IMR-90 (cell line): ENCODE results near the gene WSB2. TPM values are rescaled to one million over a fixed set of nuclear protein-coding genes. Genes with fewer than 3 reads are reported as not detected.

ENCODE experiments used
- ATAC-seq: fragments of 200-7000 bp; cut with Tn5 transposase; 2 replicates; pipeline ENCODE4 v1.9.1; 2020; ENCODE audit warnings: low read depth, mild to moderate bottlenecking, moderate library complexity
- BruUV-seq: library from RNA; stranded (reverse); fragments of 400-500 nt; replicated peaks from 2 replicates; lab custom pipeline; 2021; lab: Mats Ljungman, UMichigan
- CTCF ChIA-PET: fragments of 300-600 bp; formaldehyde crosslinking; extraction: SDS; loops from one replicate; lab custom pipeline; 2021; ENCODE audit warnings: antibody characterized with exemption; lab: Yijun Ruan, JAX
- POLR2A ChIA-PET: fragments of 300-600 bp; sonication (Branson Sonifier 250); formaldehyde crosslinking; loops from one replicate; lab custom pipeline; 2022; ENCODE audit warnings: antibody characterized with exemption; ENCODE audit not compliant: unreplicated experiment; lab: Charles Lee
- DNase-seq: peaks from one replicate; pipeline ENCODE4 v3.0.0; 2013
- H2AFZ ChIP-seq: replicated peaks from 2 replicates; pipeline ENCODE3; 2013; ENCODE audit warnings: low read length, mild to moderate bottlenecking; ENCODE audit not compliant: poor library complexity
- H2AK5ac ChIP-seq: 2 replicates; pipeline ENCODE4 v1.6.1; 2013; ENCODE audit warnings: low read depth, low read length, inconsistent platforms
- H2AK9ac ChIP-seq: replicated peaks from 2 replicates; pipeline ENCODE3; 2013; ENCODE audit warnings: mild to moderate bottlenecking, low read depth, low read length, moderate library complexity; ENCODE audit not compliant: poor library complexity
- H2BK120ac ChIP-seq: 2 replicates; pipeline ENCODE4 v1.6.1; 2013; ENCODE audit warnings: low read depth, low read length, inconsistent platforms
- H2BK15ac ChIP-seq: 3 replicates; pipeline ENCODE4 v1.6.1; 2013; ENCODE audit warnings: low read depth, low read length, inconsistent platforms
- H2BK20ac ChIP-seq: 2 replicates; pipeline ENCODE4 v1.6.1; 2013; ENCODE audit warnings: low read depth, mild to moderate bottlenecking, inconsistent platforms, low read length, moderate library complexity
- H2BK5ac ChIP-seq: 2 replicates; pipeline ENCODE4 v1.6.1; 2013; ENCODE audit warnings: mild to moderate bottlenecking, low read depth, low read length, inconsistent platforms; ENCODE audit not compliant: poor library complexity, severe bottlenecking
- H3K14ac ChIP-seq: replicated peaks from 2 replicates; pipeline ENCODE4 v1.6.1; 2013; ENCODE audit warnings: low read depth, low read length, inconsistent platforms
- H3K18ac ChIP-seq: 2 replicates; pipeline ENCODE4 v1.6.1; 2013; ENCODE audit warnings: low read depth, low read length, control low read depth
- H3K23ac ChIP-seq: 2 replicates; pipeline ENCODE4 v1.6.1; 2013; ENCODE audit warnings: low read depth, low read length, inconsistent platforms
- H3K27ac ChIP-seq: 2 replicates; pipeline ENCODE4 v1.5.1; 2013; ENCODE audit warnings: mild to moderate bottlenecking, control low read depth, low read length; ENCODE audit not compliant: insufficient read depth
- H3K27me3 ChIP-seq: 2 replicates; pipeline ENCODE4 v1.6.1; 2013; ENCODE audit warnings: low read length; ENCODE audit not compliant: control insufficient read depth, insufficient read depth
- H3K36me3 ChIP-seq: 2 replicates; pipeline ENCODE4 v1.6.1; 2013; ENCODE audit warnings: low read length, mixed read lengths; ENCODE audit not compliant: control insufficient read depth, insufficient read depth
- H3K4ac ChIP-seq: 2 replicates; pipeline ENCODE4 v1.6.1; 2013; ENCODE audit warnings: low read depth, low read length, inconsistent platforms
- H3K4me1 ChIP-seq: 2 replicates; pipeline ENCODE4 v1.6.1; 2013; ENCODE audit warnings: low read length, mixed read lengths; ENCODE audit not compliant: control insufficient read depth, insufficient read depth
- H3K4me2 ChIP-seq: 2 replicates; pipeline ENCODE4 v1.6.1; 2013; ENCODE audit warnings: low read depth, mild to moderate bottlenecking, control low read depth, low read length, moderate library complexity
- H3K4me3 ChIP-seq: 2 replicates; pipeline ENCODE4 v1.5.1; 2013; ENCODE audit warnings: low read depth, mild to moderate bottlenecking, control low read depth, low read length, moderate library complexity; ENCODE audit not compliant: insufficient read depth
- H3K56ac ChIP-seq: 2 replicates; pipeline ENCODE4 v1.6.1; 2013; ENCODE audit warnings: low read length, inconsistent platforms; ENCODE audit not compliant: insufficient read depth; ENCODE audit errors: extremely low read depth
- H3K79me1 ChIP-seq, 2 experiments: 2 replicates each; pipeline ENCODE4 v1.6.1; 2013; ENCODE audit warnings: low read length in 2 of 2, inconsistent platforms in 1 of 2, low read depth in 1 of 2
- H3K9ac ChIP-seq: 2 replicates; pipeline ENCODE4 v1.6.1; 2013; ENCODE audit warnings: low read depth, low read length, control low read depth
- H3K9me1 ChIP-seq: 2 replicates; pipeline ENCODE4 v1.6.1; 2013; ENCODE audit warnings: low read length, inconsistent platforms; ENCODE audit not compliant: insufficient read depth
- H3K9me3 ChIP-seq: 2 replicates; pipeline ENCODE4 v1.6.1; 2013; ENCODE audit warnings: low read length; ENCODE audit not compliant: control insufficient read depth, insufficient read depth
- H4K20me1 ChIP-seq: 2 replicates; pipeline ENCODE4 v1.6.1; 2013; ENCODE audit warnings: low read length, inconsistent platforms; ENCODE audit not compliant: insufficient read depth
- H4K5ac ChIP-seq: 2 replicates; pipeline ENCODE4 v1.6.1; 2013; ENCODE audit warnings: mild to moderate bottlenecking, low read depth, low read length, control low read depth
- H4K8ac ChIP-seq, 2 experiments: 2 replicates each; pipeline ENCODE4 v1.6.1; 2013; ENCODE audit warnings: low read depth in 2 of 2, low read length in 2 of 2, control low read depth in 1 of 2, inconsistent platforms in 1 of 2
- H4K91ac ChIP-seq: 2 replicates; pipeline ENCODE4 v1.6.1; 2013; ENCODE audit warnings: low read depth, low read length, inconsistent platforms; ENCODE audit not compliant: insufficient read depth
- CTCF ChIP-seq: conservative IDR thresholded peaks from 2 replicates; pipeline ENCODE4 v1.5.1; 2012; ENCODE audit warnings: mild to moderate bottlenecking, low read depth, low read length, improper control_type of control experiment
- ELK1 ChIP-seq: fragments of 150-350 bp; IDR thresholded peaks from 2 replicates; pipeline ENCODE4 v1.6.1; 2016; ENCODE audit warnings: low read depth, mild to moderate bottlenecking, low read length, moderate library complexity, borderline replicate concordance
- MAZ ChIP-seq: IDR thresholded peaks from 2 replicates; pipeline ENCODE4 v1.6.1; 2012; ENCODE audit warnings: low read depth, mild to moderate bottlenecking, low read length, improper control_type of control experiment, moderate library complexity, borderline replicate concordance
- MXI1 ChIP-seq: IDR thresholded peaks from 2 replicates; pipeline ENCODE4 v1.6.1; 2012; ENCODE audit warnings: low read depth, mild to moderate bottlenecking, low read length, moderate library complexity, borderline replicate concordance
- POLR2A ChIP-seq: IDR thresholded peaks from 2 replicates; pipeline ENCODE4 v1.6.1; 2012; ENCODE audit warnings: mild to moderate bottlenecking, low read depth, low read length
- RAD21 ChIP-seq: IDR thresholded peaks from 2 replicates; pipeline ENCODE4 v1.6.1; 2012; ENCODE audit warnings: low read length, improper control_type of control experiment
- SMC3 ChIP-seq: fragments of 150-350 bp; IDR thresholded peaks from 2 replicates; pipeline ENCODE4 v1.6.1; 2016; ENCODE audit warnings: low read depth, mild to moderate bottlenecking, antibody characterized with exemption, low read length, moderate library complexity
- USF2 ChIP-seq: fragments of 150-350 bp; IDR thresholded peaks from 2 replicates; pipeline ENCODE4 v1.6.1; 2017; ENCODE audit warnings: mild to moderate bottlenecking, antibody characterized with exemption, low read length, low read depth
- WGBS, 2 experiments: methylation state at CpG; one replicate each; pipeline versions ENCODE4 v1.1.5 to v1.1.7; 2013; ENCODE audit warnings: missing lambda C conversion rate in 2 of 2; ENCODE audit not compliant: insufficient read length in 1 of 2; ENCODE audit errors: extremely low coverage in 2 of 2; 5-methylcytosine and 5-hydroxymethylcytosine counted together
- dilution Hi-C: fragments of 300-500 bp; cut with HindIII; formaldehyde crosslinking; loops from one replicate; pipeline ENCODE4 v1.14.3; 2018; ENCODE audit warnings: low sequenced_read_pairs; ENCODE audit not compliant: unreplicated experiment
- in situ Hi-C: fragments of 300-500 bp; cut with MboI; formaldehyde crosslinking; loops from 3 replicates; pipeline ENCODE4 v1.14.3; 2019; ENCODE audit warnings: low sequenced_read_pairs, inconsistent platforms, mixed read lengths
- intact Hi-C: fragments of 100-400 bp; cut with micrococcal nuclease; formaldehyde crosslinking; loops from 2 replicates; pipeline ENCODE4 v1.10.0; 2022
- polyA plus RNA-seq, 3 experiments: library from polyadenylated mRNA; depleted of rRNA; stranded (reverse); fragments of >200 nt; gene quantifications; 2 replicates each; pipeline ENCODE4 v1.2.3, GENCODE V29; 2012; ENCODE audit warnings: low replicate concordance in 1 of 3
- total RNA-seq: library from RNA; depleted of rRNA; stranded (reverse); fragments of >200 nt; gene quantifications from 2 replicates; pipeline ENCODE4 v1.2.3, GENCODE V29; 2012

Gene WSB2
- total and polyA plus RNA-seq, 2 of the 4 experiments (the other 2 are of a cell fraction): 92.8 to 180 TPM

- no peak overlapping the region for H4K8ac ChIP-seq
- no peak overlapping the region for H2BK120ac ChIP-seq
- DNase-seq: no peak
- no peak overlapping the region for H3K27ac ChIP-seq
- H3K4me3 ChIP-seq: no peak overlapping the region
- no peak overlapping the region for H2BK5ac ChIP-seq
- no peak overlapping the region for H2AK9ac ChIP-seq
- H3K4me1 ChIP-seq: no peaks in the 10 kb centered on the region
- ChIA-PET CTCF (no interaction called here), POLR2A (no interaction called here)
- H3K14ac ChIP-seq: no peak overlapping the region
- H4K91ac ChIP-seq: no peak overlapping the region
- H4K5ac ChIP-seq: no peak overlapping the region
- H2AFZ ChIP-seq: no peak overlapping the region
- H2BK20ac ChIP-seq: no peak overlapping the region
- H4K20me1 ChIP-seq: no peaks in the 10 kb centered on the region
- H3K4me2 ChIP-seq: no peak overlapping the region
- no peaks in the 10 kb centered on the region for H3K27me3 ChIP-seq
- no peaks in the 10 kb centered on the region for H3K36me3 ChIP-seq
- no peak overlapping the region for H3K9ac ChIP-seq
- no peak overlapping the region for H3K56ac ChIP-seq
- BruUV-seq: no TSS peak
- intact Hi-C loops (no loop called here), in situ Hi-C loops (loop anchor here (10.0 kb wide), 1 partner anchor 137 kb away; no protein-coding TSS in a partner anchor), dilution Hi-C loops (no loop called here)
- H3K4ac ChIP-seq: no peak overlapping the region
- no peaks in the 10 kb centered on the region for H3K9me3 ChIP-seq
- no CpG with 5 or more reads among the region's 3 CpGs for WGBS, 2 experiments
- no peaks in the 10 kb centered on the region for H3K9me1 ChIP-seq
- TF ChIP-seq CTCF (no peak), SMC3 (no peak), MAZ (no peak), POLR2A (no peak), RAD21 (no peak), ELK1 (no peak), MXI1 (no peak), USF2 (no peak)
- no peak overlapping the region for H3K23ac ChIP-seq
- H3K18ac ChIP-seq: no peak overlapping the region
- ATAC-seq: no peak
- no peak overlapping the region for H2AK5ac ChIP-seq
- H2BK15ac ChIP-seq: no peak overlapping the region
- peaks cover under 1 to 5% of the 10 kb centered on the region in 2 experiments; a peak in 2 of 4 replicates for H3K79me1 ChIP-seq
Measured at GRCh38 chr12:118011961-118012360, 49.0 kb downstream of the WSB2 start.
